Right ventricle myocardium superior (tissue), 1 donor: ENCODE measurements around the gene GDF9. TPM values are rescaled to one million over a fixed set of nuclear protein-coding genes. Genes with fewer than 3 reads are reported as not detected.

Source experiments
- ATAC-seq: fragments of 200-7000 bp; cut with Tn5 transposase; one replicate; pipeline ENCODE4 v1.9.1; 2020; ENCODE audit warnings: mild to moderate bottlenecking; ENCODE audit not compliant: poor library complexity
- DNase-seq: peaks from one replicate; pipeline ENCODE4 v3.0.0-alpha.2; 2020
- intact Hi-C: fragments of 100-400 bp; cut with DNase I; formaldehyde crosslinking; loops from one replicate; pipeline ENCODE4 v1.11.2; 2022
- total RNA-seq: library from RNA; stranded (reverse); fragmentation: NEBNext Ultra II Directional; extraction: Animal tissue kit (Norgen Biotek cat#: 25700); gene quantifications from one replicate; pipeline ENCODE4 v1.2.1, GENCODE V29; 2021
- donor health status: DM: no; HTN: yes; CAD: no; lungs with severe emphysema.

The GDF9 gene
- total RNA-seq, 1 donor from 2014 or later = 0.16 TPM

GRCh38 chr5:132812781-132813598, 53.3 kb downstream of the GDF9 start, which contains the start of gene SOWAHA:
TSS of gene SOWAHA (plus strand) at chr5:132813302. CDS start at chr5:132813622, 320 bp downstream.
- DNase-seq (peak; percentile 42), ATAC-seq (no peak)
- intact Hi-C loops = loop anchor here (10.0 kb wide), 1 partner anchor 428 kb away; no protein-coding TSS in a partner anchor

- intact Hi-C loops = loop anchor here (10.0 kb wide), 1 partner anchor 427 kb away; no protein-coding TSS in a partner anchor
- ATAC-seq (no peak), DNase-seq (no peak)
Observed at GRCh38 chr5:132812123-132812765, 54.0 kb downstream of the GDF9 start.

Other genes starting within 250 kb of the GDF9 start
- not detected for gene IL13, start 208.3 kb downstream of the GDF9 start, total RNA-seq
- gene IL4, start 192.5 kb downstream of the GDF9 start, total RNA-seq = not detected
- 9.1 TPM for gene KIF3A, start 128.9 kb downstream of the GDF9 start, total RNA-seq
- gene CCNI2, start 119.0 kb downstream of the GDF9 start, total RNA-seq = 0.08 TPM
- 26.3 TPM for gene SEPTIN8, start 89.2 kb downstream of the GDF9 start, total RNA-seq
- 0.13 TPM for gene SOWAHA, start 53.2 kb downstream of the GDF9 start, total RNA-seq
- gene SHROOM1, start 35.8 kb downstream of the GDF9 start, total RNA-seq = 3.6 TPM
- 1,987 TPM for gene UQCRQ, start 173 bp upstream of the GDF9 start, total RNA-seq
- gene LEAP2, start 7.2 kb upstream of the GDF9 start, total RNA-seq = 1.0 TPM
- 26.8 TPM for gene AFF4, start 97.2 kb upstream of the GDF9 start, total RNA-seq
- gene ZCCHC10, start 160.1 kb upstream of the GDF9 start, total RNA-seq = 14.7 TPM
- gene HSPA4, start 185.5 kb upstream of the GDF9 start, total RNA-seq = 68.8 TPM